Astrocyte (in vitro differentiated cells and primary cell): ENCODE results near the gene VRTN.

Experiments
- EZH2 ChIP-seq: IDR thresholded peaks from 2 replicates; pipeline ENCODE4 v1.6.1; 2012; ENCODE audit warnings: mild to moderate bottlenecking, low read length, inconsistent platforms; ENCODE audit not compliant: insufficient read depth
- TF ChIP-seq, protein P1 (sequence below): IDR thresholded peaks from 2 replicates; pipeline ENCODE4 v1.5.1; 2011; ENCODE audit warnings: low read depth, mild to moderate bottlenecking, inconsistent platforms, low read length, moderate library complexity; ENCODE audit not compliant: insufficient read depth

DNA sequence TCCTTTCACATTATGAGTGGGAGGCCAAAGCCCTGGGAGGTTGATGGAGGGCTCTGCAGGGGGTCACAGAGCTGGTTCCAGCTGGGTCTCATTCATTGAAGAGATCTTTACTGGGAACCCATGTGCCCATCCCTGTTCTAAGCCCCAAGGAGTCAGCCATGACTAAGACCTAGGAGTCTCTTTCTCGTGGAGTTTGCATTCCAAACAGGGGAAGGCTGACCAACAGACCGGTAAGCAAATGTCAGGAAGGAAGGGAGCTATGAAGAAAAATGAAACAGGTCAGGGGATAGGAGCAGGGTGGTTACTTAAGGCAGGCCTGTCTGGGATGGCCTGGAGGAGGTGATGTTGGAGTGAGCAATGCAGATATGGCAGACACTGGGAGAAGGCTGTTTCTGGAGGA lies 46.3 kb downstream of the VRTN start:
- TF ChIP-seq, protein P1, sequence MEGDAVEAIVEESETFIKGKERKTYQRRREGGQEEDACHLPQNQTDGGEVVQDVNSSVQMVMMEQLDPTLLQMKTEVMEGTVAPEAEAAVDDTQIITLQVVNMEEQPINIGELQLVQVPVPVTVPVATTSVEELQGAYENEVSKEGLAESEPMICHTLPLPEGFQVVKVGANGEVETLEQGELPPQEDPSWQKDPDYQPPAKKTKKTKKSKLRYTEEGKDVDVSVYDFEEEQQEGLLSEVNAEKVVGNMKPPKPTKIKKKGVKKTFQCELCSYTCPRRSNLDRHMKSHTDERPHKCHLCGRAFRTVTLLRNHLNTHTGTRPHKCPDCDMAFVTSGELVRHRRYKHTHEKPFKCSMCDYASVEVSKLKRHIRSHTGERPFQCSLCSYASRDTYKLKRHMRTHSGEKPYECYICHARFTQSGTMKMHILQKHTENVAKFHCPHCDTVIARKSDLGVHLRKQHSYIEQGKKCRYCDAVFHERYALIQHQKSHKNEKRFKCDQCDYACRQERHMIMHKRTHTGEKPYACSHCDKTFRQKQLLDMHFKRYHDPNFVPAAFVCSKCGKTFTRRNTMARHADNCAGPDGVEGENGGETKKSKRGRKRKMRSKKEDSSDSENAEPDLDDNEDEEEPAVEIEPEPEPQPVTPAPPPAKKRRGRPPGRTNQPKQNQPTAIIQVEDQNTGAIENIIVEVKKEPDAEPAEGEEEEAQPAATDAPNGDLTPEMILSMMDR, result no peak
- TF ChIP-seq EZH2, result no peak
